Measurements from ENCODE around the gene COLGALT1.

COLGALT1 gene

GRCh38 chr19:17530586-17530985, 24.9 kb upstream of the COLGALT1 start:
- H3K9ac ChIP-seq (ENCODE audit: low read length in 5 of 5): no peak overlapping the region
- H3K9me3 ChIP-seq (ENCODE audit: control insufficient read depth in 5 of 5, low read length in 5 of 5): peaks cover 0 to 13% (median 11%) of the 10 kb centered on the region in 5 donors
- peaks cover 0 to 3% (median 0%) of the 10 kb centered on the region in 5 donors for H3K4me1 ChIP-seq (ENCODE audit: control insufficient read depth in 5 of 5, insufficient read depth in 5 of 5, low read length in 5 of 5)
- no peak overlapping the region for H3K4me3 ChIP-seq (ENCODE audit: low read depth in 1 of 5, low read length in 5 of 5)
- no peaks in the 10 kb centered on the region for H3K36me3 ChIP-seq (ENCODE audit: control insufficient read depth in 5 of 5, insufficient read depth in 5 of 5, low read length in 5 of 5)
- H3K27ac ChIP-seq (ENCODE audit: low read depth, low read length): no peak overlapping the region
- H3K27me3 ChIP-seq (ENCODE audit: control insufficient read depth in 5 of 5, insufficient read depth in 4 of 5, low read length in 5 of 5): peaks cover 0 to 10% (median 0%) of the 10 kb centered on the region in 5 donors

DNA sequence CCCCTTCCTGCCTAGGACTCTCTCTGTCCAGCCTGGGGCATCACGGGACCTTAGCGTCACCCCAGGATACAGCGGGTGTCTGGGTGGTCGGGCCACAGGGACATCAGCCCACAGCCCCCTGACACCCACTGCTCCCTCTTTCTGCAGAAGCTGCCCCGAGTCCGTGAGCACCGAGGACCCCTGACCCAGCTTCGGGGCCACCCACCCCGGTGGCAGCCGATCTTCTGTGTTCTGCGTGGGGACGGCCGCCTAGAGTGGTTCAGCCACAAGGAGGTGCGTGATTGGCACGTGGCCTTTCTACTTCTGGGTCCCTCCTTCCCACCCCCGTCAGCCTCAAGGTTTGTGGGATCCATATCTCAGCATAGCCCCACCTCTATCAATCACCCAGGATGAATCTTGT, 23.3 kb upstream of the COLGALT1 start:
- no peak overlapping the region for H3K4me3 ChIP-seq (ENCODE audit: low read depth in 1 of 5, low read length in 5 of 5)
- H3K27ac ChIP-seq (ENCODE audit: low read depth, low read length): no peak overlapping the region
- H3K36me3 ChIP-seq (ENCODE audit: control insufficient read depth in 5 of 5, insufficient read depth in 5 of 5, low read length in 5 of 5): no peaks in the 10 kb centered on the region
- H3K4me1 ChIP-seq (ENCODE audit: control insufficient read depth in 5 of 5, insufficient read depth in 5 of 5, low read length in 5 of 5): peaks cover 0 to 3% (median 0%) of the 10 kb centered on the region in 5 donors
- peaks cover 0 to 10% (median 0%) of the 10 kb centered on the region in 5 donors for H3K27me3 ChIP-seq (ENCODE audit: control insufficient read depth in 5 of 5, insufficient read depth in 4 of 5, low read length in 5 of 5)
- no peak overlapping the region for H3K9ac ChIP-seq (ENCODE audit: low read length in 5 of 5)
- H3K9me3 ChIP-seq (ENCODE audit: control insufficient read depth in 5 of 5, low read length in 5 of 5): peaks cover 0 to 13% (median 11%) of the 10 kb centered on the region in 5 donors

DNA sequence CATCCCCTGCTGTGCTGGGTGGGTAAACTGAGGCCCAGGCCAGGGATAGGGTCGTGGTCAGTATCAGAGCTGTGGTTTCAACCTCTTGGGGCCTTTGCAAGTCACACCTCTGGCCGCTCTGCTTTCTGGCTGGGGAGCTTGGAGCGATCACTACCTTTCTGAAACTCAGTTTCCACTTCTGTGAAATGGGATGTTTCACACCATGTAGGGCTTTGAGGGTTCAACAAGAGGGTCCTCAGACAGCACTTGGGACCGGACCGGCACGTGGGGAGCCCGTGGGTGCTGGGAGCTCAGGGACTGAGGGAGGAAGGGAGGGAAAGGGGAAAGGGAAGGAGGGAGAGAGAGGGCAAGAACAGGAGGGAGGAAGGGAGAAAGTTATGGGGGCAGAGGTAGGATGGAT, 22.9 kb upstream of the COLGALT1 start:
- Histone ChIP-seq H3K36me3 (ENCODE audit: control insufficient read depth in 5 of 5, insufficient read depth in 5 of 5, low read length in 5 of 5) (no peaks in the 10 kb centered on the region), H3K4me3 (ENCODE audit: low read depth in 1 of 5, low read length in 5 of 5) (no peak overlapping the region), H3K4me1 (ENCODE audit: control insufficient read depth in 5 of 5, insufficient read depth in 5 of 5, low read length in 5 of 5) (peaks cover 0 to 3% (median 0%) of the 10 kb centered on the region in 5 donors), H3K9ac (ENCODE audit: low read length in 5 of 5) (no peak overlapping the region), H3K9me3 (ENCODE audit: control insufficient read depth in 5 of 5, low read length in 5 of 5) (peaks cover 0 to 13% (median 11%) of the 10 kb centered on the region in 5 donors), H3K27ac (ENCODE audit: low read depth, low read length) (no peak overlapping the region), H3K27me3 (ENCODE audit: control insufficient read depth in 5 of 5, insufficient read depth in 4 of 5, low read length in 5 of 5) (peaks cover 0 to 10% (median 0%) of the 10 kb centered on the region in 5 donors)

- Histone ChIP-seq H3K4me3 (ENCODE audit: low read depth in 1 of 5, low read length in 5 of 5) (no peak overlapping the region), H3K27ac (ENCODE audit: low read depth, low read length) (no peak overlapping the region), H3K4me1 (ENCODE audit: control insufficient read depth in 5 of 5, insufficient read depth in 5 of 5, low read length in 5 of 5) (peaks cover 0 to 14% (median 12%) of the 10 kb centered on the region in 5 donors), H3K9me3 (ENCODE audit: control insufficient read depth in 5 of 5, low read length in 5 of 5) (no peaks in the 10 kb centered on the region), H3K9ac (ENCODE audit: low read length in 5 of 5) (peak overlapping the region in 1 of 5 donors; percentile 4), H3K36me3 (ENCODE audit: control insufficient read depth in 5 of 5, insufficient read depth in 5 of 5, low read length in 5 of 5) (no peaks in the 10 kb centered on the region), H3K27me3 (ENCODE audit: control insufficient read depth in 5 of 5, insufficient read depth in 4 of 5, low read length in 5 of 5) (peaks cover 0 to 8% (median 0%) of the 10 kb centered on the region in 5 donors)
Measured at GRCh38 chr19:17534767-17535166, 20.7 kb upstream of the COLGALT1 start.

- H3K27me3 ChIP-seq (ENCODE audit: control insufficient read depth in 5 of 5, insufficient read depth in 4 of 5, low read length in 5 of 5): peaks cover 0 to 4% (median 0%) of the 10 kb centered on the region in 5 donors
- no peaks in the 10 kb centered on the region for H3K36me3 ChIP-seq (ENCODE audit: control insufficient read depth in 5 of 5, insufficient read depth in 5 of 5, low read length in 5 of 5)
- peaks cover 0 to 5% (median 2%) of the 10 kb centered on the region in 5 donors for H3K9me3 ChIP-seq (ENCODE audit: control insufficient read depth in 5 of 5, low read length in 5 of 5)
- peaks cover 0 to 13% (median 11%) of the 10 kb centered on the region in 5 donors for H3K4me1 ChIP-seq (ENCODE audit: control insufficient read depth in 5 of 5, insufficient read depth in 5 of 5, low read length in 5 of 5)
- H3K27ac ChIP-seq (ENCODE audit: low read depth, low read length): no peak overlapping the region
- no peak overlapping the region for H3K4me3 ChIP-seq (ENCODE audit: low read depth in 1 of 5, low read length in 5 of 5)
- no peak overlapping the region for H3K9ac ChIP-seq (ENCODE audit: low read length in 5 of 5)
Measured at GRCh38 chr19:17536955-17537354, 18.5 kb upstream of the COLGALT1 start.

- Histone ChIP-seq H3K4me1 (ENCODE audit: control insufficient read depth in 5 of 5, insufficient read depth in 5 of 5, low read length in 5 of 5) (peaks cover 0 to 13% (median 11%) of the 10 kb centered on the region in 5 donors), H3K9ac (ENCODE audit: low read length in 5 of 5) (peak overlapping the region in 3 of 5 donors; percentile 39 to 53 (median 52)), H3K36me3 (ENCODE audit: control insufficient read depth in 5 of 5, insufficient read depth in 5 of 5, low read length in 5 of 5) (no peaks in the 10 kb centered on the region), H3K9me3 (ENCODE audit: control insufficient read depth in 5 of 5, low read length in 5 of 5) (peaks cover 0 to 5% (median 2%) of the 10 kb centered on the region in 5 donors), H3K4me3 (ENCODE audit: low read depth in 1 of 5, low read length in 5 of 5) (peak overlapping the region in 4 of 5 donors; percentile 48 to 63 (median 54)), H3K27ac (ENCODE audit: low read depth, low read length) (no peak overlapping the region), H3K27me3 (ENCODE audit: control insufficient read depth in 5 of 5, insufficient read depth in 4 of 5, low read length in 5 of 5) (no peaks in the 10 kb centered on the region)
Measured at GRCh38 chr19:17538684-17539237, 16.7 kb upstream of the COLGALT1 start.

- Histone ChIP-seq H3K4me3 (ENCODE audit: low read depth in 1 of 5, low read length in 5 of 5) (peak overlapping the region in 4 of 5 donors; percentile 48 to 63 (median 54)), H3K27me3 (ENCODE audit: control insufficient read depth in 5 of 5, insufficient read depth in 4 of 5, low read length in 5 of 5) (no peaks in the 10 kb centered on the region), H3K9ac (ENCODE audit: low read length in 5 of 5) (peak overlapping the region in 3 of 5 donors; percentile 39 to 53 (median 52)), H3K4me1 (ENCODE audit: control insufficient read depth in 5 of 5, insufficient read depth in 5 of 5, low read length in 5 of 5) (peaks cover 0 to 13% (median 11%) of the 10 kb centered on the region in 5 donors), H3K36me3 (ENCODE audit: control insufficient read depth in 5 of 5, insufficient read depth in 5 of 5, low read length in 5 of 5) (no peaks in the 10 kb centered on the region), H3K9me3 (ENCODE audit: control insufficient read depth in 5 of 5, low read length in 5 of 5) (peaks cover 0 to 5% (median 2%) of the 10 kb centered on the region in 5 donors), H3K27ac (ENCODE audit: low read depth, low read length) (no peak overlapping the region)
Measured at GRCh38 chr19:17539238-17540117, 16.0 kb upstream of the COLGALT1 start.

DNA sequence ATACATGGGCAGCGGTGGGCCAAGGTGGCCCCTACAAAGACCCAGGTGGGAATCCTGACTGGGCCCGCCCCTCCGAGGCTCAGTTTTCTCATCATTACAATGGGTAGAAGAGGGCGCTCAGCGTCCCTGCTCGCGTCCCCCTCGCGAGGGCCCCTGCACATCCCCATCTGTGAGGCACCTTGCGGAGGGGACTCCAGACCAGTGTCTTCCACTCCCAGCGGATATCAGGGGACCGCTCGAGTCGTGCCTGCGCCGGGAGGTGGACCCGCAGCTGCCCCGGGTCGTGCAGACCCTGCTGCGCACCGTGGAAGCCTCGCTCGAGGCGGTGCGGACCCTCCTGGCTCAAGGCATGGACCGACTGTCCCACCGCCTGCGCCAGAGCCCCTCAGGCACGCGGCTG, 15.3 kb upstream of the COLGALT1 start:
- Histone ChIP-seq H3K9ac (ENCODE audit: low read length in 5 of 5) (no peak overlapping the region), H3K4me1 (ENCODE audit: control insufficient read depth in 5 of 5, insufficient read depth in 5 of 5, low read length in 5 of 5) (peaks cover 0 to 13% (median 11%) of the 10 kb centered on the region in 5 donors), H3K4me3 (ENCODE audit: low read depth in 1 of 5, low read length in 5 of 5) (no peak overlapping the region), H3K27me3 (ENCODE audit: control insufficient read depth in 5 of 5, insufficient read depth in 4 of 5, low read length in 5 of 5) (no peaks in the 10 kb centered on the region), H3K36me3 (ENCODE audit: control insufficient read depth in 5 of 5, insufficient read depth in 5 of 5, low read length in 5 of 5) (no peaks in the 10 kb centered on the region), H3K9me3 (ENCODE audit: control insufficient read depth in 5 of 5, low read length in 5 of 5) (peaks cover 0 to 5% (median 2%) of the 10 kb centered on the region in 5 donors), H3K27ac (ENCODE audit: low read depth, low read length) (no peak overlapping the region)

DNA sequence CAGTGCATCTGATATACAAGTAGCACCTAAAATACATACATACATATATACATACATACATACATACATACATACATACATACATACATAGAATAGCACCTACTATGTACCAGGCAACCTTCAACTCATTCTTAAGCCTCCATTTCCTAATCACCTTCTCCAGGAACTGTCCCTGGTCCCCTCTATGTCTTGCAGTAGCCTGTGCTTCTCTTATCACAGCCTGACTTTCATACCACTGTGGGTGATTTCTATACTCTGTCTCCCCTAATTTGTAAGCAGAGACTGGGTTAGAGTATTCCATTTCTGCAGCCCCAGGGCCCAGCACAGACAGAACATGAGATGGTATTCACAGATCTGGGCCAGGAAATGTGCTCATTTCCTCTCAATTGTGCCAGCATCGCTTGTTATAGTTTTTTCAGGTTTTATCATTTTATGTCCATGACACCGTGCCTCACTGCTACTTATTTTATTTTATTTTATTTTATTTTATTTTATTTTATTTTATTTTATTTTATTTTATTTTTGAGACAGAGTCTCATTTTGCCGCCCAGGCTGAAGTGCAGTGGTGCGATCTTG, 14.2 kb upstream of the COLGALT1 start:
- peaks cover 0 to 5% (median 2%) of the 10 kb centered on the region in 5 donors for H3K9me3 ChIP-seq (ENCODE audit: control insufficient read depth in 5 of 5, low read length in 5 of 5)
- no peaks in the 10 kb centered on the region for H3K27me3 ChIP-seq (ENCODE audit: control insufficient read depth in 5 of 5, insufficient read depth in 4 of 5, low read length in 5 of 5)
- no peak overlapping the region for H3K4me3 ChIP-seq (ENCODE audit: low read depth in 1 of 5, low read length in 5 of 5)
- peaks cover 0 to 13% (median 11%) of the 10 kb centered on the region in 5 donors for H3K4me1 ChIP-seq (ENCODE audit: control insufficient read depth in 5 of 5, insufficient read depth in 5 of 5, low read length in 5 of 5)
- no peak overlapping the region for H3K9ac ChIP-seq (ENCODE audit: low read length in 5 of 5)
- no peak overlapping the region for H3K27ac ChIP-seq (ENCODE audit: low read depth, low read length)
- H3K36me3 ChIP-seq (ENCODE audit: control insufficient read depth in 5 of 5, insufficient read depth in 5 of 5, low read length in 5 of 5): no peaks in the 10 kb centered on the region
